NCI-H128 (cell line): ENCODE results near the gene CACNG3.
"Not testable (repeated sequence)": the region's sequence is repeated elsewhere in the genome, so short reads cannot be mapped to it uniquely, and the experiment has no call there.

Experiments
- DNase-seq: peaks from one replicate; lab custom pipeline; 2025; ENCODE audit not compliant: unreplicated experiment; lab: John Stamatoyannopoulos, UW

CACNG3 gene

GRCh38 chr16:24275413-24275812 lies 19.3 kb downstream of the CACNG3 start:
- no peak for DNase-seq

GRCh38 chr16:24279982-24280515 lies 23.9 kb downstream of the CACNG3 start:
- no peak for DNase-seq

GRCh38 chr16:24281466-24281865 lies 25.3 kb downstream of the CACNG3 start:
- no peak for DNase-seq

- DNase-seq = no peak
These were observed 26.0 kb downstream of the CACNG3 start for GRCh38 chr16:24282141-24282540.

GRCh38 chr16:24286741-24287405 lies 30.7 kb downstream of the CACNG3 start:
- DNase-seq = no peak

- DNase-seq = no peak
These were observed 32.4 kb downstream of the CACNG3 start for GRCh38 chr16:24288516-24288915.

- no peak for DNase-seq
These were observed 33.1 kb downstream of the CACNG3 start for GRCh38 chr16:24289166-24289700.

- DNase-seq = no peak
These were observed 35.8 kb downstream of the CACNG3 start for GRCh38 chr16:24291932-24292331.

GRCh38 chr16:24294131-24294530 lies 38.0 kb downstream of the CACNG3 start:
- no peak for DNase-seq

- no peak for DNase-seq
These were observed 41.2 kb downstream of the CACNG3 start for GRCh38 chr16:24297375-24297774.

- DNase-seq = no peak
These were observed 42.5 kb downstream of the CACNG3 start for GRCh38 chr16:24298548-24299167.

GRCh38 chr16:24300750-24301149 lies 44.6 kb downstream of the CACNG3 start:
- DNase-seq = not testable (repeated sequence)

GRCh38 chr16:24302636-24303035 lies 46.5 kb downstream of the CACNG3 start:
- DNase-seq = no peak

GRCh38 chr16:24308200-24308599 lies 52.1 kb downstream of the CACNG3 start:
- DNase-seq = no peak

GRCh38 chr16:24309258-24310142 lies 53.4 kb downstream of the CACNG3 start:
- no peak for DNase-seq

GRCh38 chr16:24315343-24315742 lies 59.2 kb downstream of the CACNG3 start:
- no peak for DNase-seq

- DNase-seq = no peak
These were observed 62.5 kb downstream of the CACNG3 start for GRCh38 chr16:24318680-24319079.

- no peak for DNase-seq
These were observed 63.1 kb downstream of the CACNG3 start for GRCh38 chr16:24319126-24319814.

- no peak for DNase-seq
These were observed 66.0 kb downstream of the CACNG3 start for GRCh38 chr16:24322106-24322505.

GRCh38 chr16:24324421-24324820 lies 68.3 kb downstream of the CACNG3 start:
- no peak for DNase-seq
